OCI-LY7 (cell line): ENCODE data around the gene EPHA3. TPM values are rescaled to one million over a fixed set of nuclear protein-coding genes. Genes with fewer than 3 reads are reported as not detected.

Experiments used
- BruUV-seq: library from RNA; stranded (reverse); fragments of 400-500 nt; replicated peaks from 2 replicates; lab custom pipeline; 2021; lab: Mats Ljungman, UMichigan
- CTCF ChIA-PET: fragments of 300-600 bp; sonication (Branson Sonifier 250); formaldehyde crosslinking; loops from one replicate; lab custom pipeline; 2022; ENCODE audit warnings: antibody characterized with exemption; ENCODE audit not compliant: unreplicated experiment; lab: Charles Lee
- POLR2A ChIA-PET: fragments of 300-600 bp; sonication (Branson Sonifier 250); formaldehyde crosslinking; loops from one replicate; lab custom pipeline; 2022; ENCODE audit warnings: antibody characterized with exemption; lab: Charles Lee
- DNase-seq: peaks from one replicate; pipeline ENCODE4 v3.0.0-alpha.2; 2015; ENCODE audit warnings: low spot score
- H2AFZ ChIP-seq: fragments of 200-600 bp; sonication (generic), shearing (Covaris generic); 2 replicates; pipeline ENCODE4 v1.6.1; 2014; ENCODE audit warnings: mild to moderate bottlenecking, antibody characterized with exemption, low read length, moderate library complexity
- H3K27ac ChIP-seq: fragments of 200-600 bp; sonication (generic); 2 replicates; pipeline ENCODE4 v1.5.1; 2014; ENCODE audit warnings: mixed run types, low read depth, mild to moderate bottlenecking, moderate library complexity, low read length, inconsistent platforms; ENCODE audit not compliant: poor library complexity, severe bottlenecking
- H3K36me3 ChIP-seq: fragments of 200-600 bp; sonication (generic); 2 replicates; pipeline ENCODE4 v1.6.1; 2014; ENCODE audit warnings: mild to moderate bottlenecking, antibody characterized with exemption, low read length, moderate library complexity, mixed read lengths; ENCODE audit not compliant: insufficient read depth
- H3K4me1 ChIP-seq: fragments of 200-600 bp; sonication (generic); 2 replicates; pipeline ENCODE4 v1.5.1; 2014; ENCODE audit warnings: mild to moderate bottlenecking, low read length; ENCODE audit not compliant: insufficient read depth, poor library complexity, severe bottlenecking
- H3K4me2 ChIP-seq: fragments of 200-600 bp; sonication (generic); 2 replicates; pipeline ENCODE4 v1.6.1; 2014; ENCODE audit warnings: mild to moderate bottlenecking, low read length
- H3K4me3 ChIP-seq: fragments of 200-600 bp; sonication (generic); 2 replicates; pipeline ENCODE4 v1.5.1; 2014; ENCODE audit warnings: mild to moderate bottlenecking, low read depth, low read length; ENCODE audit not compliant: poor library complexity, severe bottlenecking
- H3K79me2 ChIP-seq: fragments of 200-600 bp; sonication (generic); 2 replicates; pipeline ENCODE4 v1.6.1; 2016; ENCODE audit warnings: low read depth, mild to moderate bottlenecking, low read length, moderate library complexity, mixed read lengths; ENCODE audit not compliant: insufficient read depth
- H3K9me2 ChIP-seq: fragments of 200-600 bp; sonication (generic); 2 replicates; pipeline ENCODE4 v1.6.1; 2016; ENCODE audit warnings: mild to moderate bottlenecking, low read length, mixed read lengths; ENCODE audit not compliant: insufficient read depth
- H3K9me3 ChIP-seq: fragments of 200-600 bp; sonication (generic); 2 replicates; pipeline ENCODE4 v1.6.1; 2014; ENCODE audit warnings: mild to moderate bottlenecking, mixed run types, low read length, mixed read lengths
- H4K20me1 ChIP-seq: fragments of 200-600 bp; sonication (generic); 2 replicates; pipeline ENCODE4 v1.6.1; 2014; ENCODE audit warnings: mild to moderate bottlenecking, antibody characterized with exemption, low read length, moderate library complexity, mixed read lengths; ENCODE audit not compliant: insufficient read depth
- EZH2phosphoT487 ChIP-seq: fragments of 200-600 bp; sonication (generic); IDR thresholded peaks from 2 replicates; pipeline ENCODE4 v1.6.1; 2018; ENCODE audit warnings: low read depth, borderline replicate concordance, mild to moderate bottlenecking, mixed run types, antibody characterized with exemption, low read length, moderate library complexity, mixed read lengths
- intact Hi-C: fragments of 100-400 bp; cut with micrococcal nuclease; formaldehyde crosslinking; loops from one replicate; pipeline ENCODE4 v1.10.0; 2022; ENCODE audit not compliant: unreplicated experiment
- total RNA-seq, 2 experiments: library from RNA; depleted of rRNA in 1 of 2; stranded (reverse); fragments of >200 nt in 1 of 2; shearing (Covaris generic) in 1 of 2; gene quantifications; 2 replicates each; pipeline ENCODE4 v1.2.3, GENCODE V29; 2014 to 2022
- TF ChIP-seq, protein P1 (sequence below): fragments of 200-600 bp; sonication (generic); conservative IDR thresholded peaks from 2 replicates; pipeline ENCODE4 v1.5.1; 2014; ENCODE audit warnings: mild to moderate bottlenecking, antibody characterized with exemption, low read length, moderate library complexity, mixed read lengths

EPHA3 gene
- total RNA-seq, 2 experiments from 2014 or later = not detected

DNA sequence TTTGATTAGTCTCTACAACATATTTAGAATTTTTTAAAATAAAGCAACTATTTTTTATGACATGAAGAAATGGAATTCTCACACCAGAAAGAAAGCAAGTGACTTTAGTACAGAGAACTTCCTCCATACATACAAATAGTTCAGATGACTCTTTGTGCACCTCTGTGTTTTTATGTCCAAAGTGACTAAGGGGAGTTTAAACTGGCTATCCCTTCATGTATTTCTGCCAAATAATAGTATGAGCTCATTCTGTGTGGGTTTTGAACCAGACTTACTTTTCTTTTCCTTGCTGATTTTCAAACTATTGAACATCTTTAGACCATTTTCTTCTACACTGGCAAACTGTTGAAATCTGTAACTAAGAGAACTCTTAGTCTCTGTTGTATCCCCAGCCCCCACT, 196.3 kb downstream of the EPHA3 start:
- no peak for TF ChIP-seq EZH2phosphoT487
- TF ChIP-seq, protein P1, sequence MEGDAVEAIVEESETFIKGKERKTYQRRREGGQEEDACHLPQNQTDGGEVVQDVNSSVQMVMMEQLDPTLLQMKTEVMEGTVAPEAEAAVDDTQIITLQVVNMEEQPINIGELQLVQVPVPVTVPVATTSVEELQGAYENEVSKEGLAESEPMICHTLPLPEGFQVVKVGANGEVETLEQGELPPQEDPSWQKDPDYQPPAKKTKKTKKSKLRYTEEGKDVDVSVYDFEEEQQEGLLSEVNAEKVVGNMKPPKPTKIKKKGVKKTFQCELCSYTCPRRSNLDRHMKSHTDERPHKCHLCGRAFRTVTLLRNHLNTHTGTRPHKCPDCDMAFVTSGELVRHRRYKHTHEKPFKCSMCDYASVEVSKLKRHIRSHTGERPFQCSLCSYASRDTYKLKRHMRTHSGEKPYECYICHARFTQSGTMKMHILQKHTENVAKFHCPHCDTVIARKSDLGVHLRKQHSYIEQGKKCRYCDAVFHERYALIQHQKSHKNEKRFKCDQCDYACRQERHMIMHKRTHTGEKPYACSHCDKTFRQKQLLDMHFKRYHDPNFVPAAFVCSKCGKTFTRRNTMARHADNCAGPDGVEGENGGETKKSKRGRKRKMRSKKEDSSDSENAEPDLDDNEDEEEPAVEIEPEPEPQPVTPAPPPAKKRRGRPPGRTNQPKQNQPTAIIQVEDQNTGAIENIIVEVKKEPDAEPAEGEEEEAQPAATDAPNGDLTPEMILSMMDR = no peak
- Histone ChIP-seq H3K9me2 (no peaks in the 10 kb centered on the region), H3K9me3 (no peaks in the 10 kb centered on the region), H3K4me1 (no peaks in the 10 kb centered on the region), H2AFZ (no peak overlapping the region), H4K20me1 (no peaks in the 10 kb centered on the region), H3K79me2 (no peaks in the 10 kb centered on the region), H3K36me3 (no peaks in the 10 kb centered on the region), H3K27ac (no peak overlapping the region), H3K4me3 (no peak overlapping the region), H3K4me2 (no peak overlapping the region)
- DNase-seq = no peak
- intact Hi-C loops = no loop called here
- POLR2A ChIA-PET = no interaction called here
- BruUV-seq = no TSS peak
- CTCF ChIA-PET = no interaction called here

DNA sequence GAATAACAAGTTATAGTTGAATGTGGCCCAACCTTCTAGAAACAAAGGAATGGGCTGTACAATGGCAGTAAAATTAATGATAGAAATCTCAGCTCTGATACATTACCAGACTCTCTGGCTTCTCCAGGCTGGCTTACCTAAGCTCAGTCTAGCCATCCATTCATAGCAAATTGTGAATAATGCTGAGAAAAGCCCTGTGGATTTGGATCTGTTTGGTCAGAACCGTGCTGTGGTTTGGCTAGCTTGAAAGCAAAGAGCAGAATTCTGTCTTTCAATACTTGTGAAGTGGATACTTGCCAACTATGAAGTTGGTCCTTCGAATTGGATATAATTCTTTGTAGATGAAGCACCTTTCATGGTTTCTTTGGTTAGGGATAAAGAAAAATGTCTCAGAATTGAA, 199.1 kb downstream of the EPHA3 start:
- Histone ChIP-seq H3K9me3 (no peaks in the 10 kb centered on the region), H3K9me2 (no peaks in the 10 kb centered on the region), H2AFZ (no peak overlapping the region), H3K4me3 (no peak overlapping the region), H3K27ac (no peak overlapping the region), H3K36me3 (no peaks in the 10 kb centered on the region), H3K4me2 (no peak overlapping the region), H3K79me2 (no peaks in the 10 kb centered on the region), H3K4me1 (no peaks in the 10 kb centered on the region), H4K20me1 (no peaks in the 10 kb centered on the region)
- ChIA-PET CTCF (no interaction called here), POLR2A (no interaction called here)
- intact Hi-C loops = no loop called here
- TF ChIP-seq EZH2phosphoT487 = no peak
- TF ChIP-seq, protein P1 = no peak
- no TSS peak for BruUV-seq
- DNase-seq = no peak

DNA sequence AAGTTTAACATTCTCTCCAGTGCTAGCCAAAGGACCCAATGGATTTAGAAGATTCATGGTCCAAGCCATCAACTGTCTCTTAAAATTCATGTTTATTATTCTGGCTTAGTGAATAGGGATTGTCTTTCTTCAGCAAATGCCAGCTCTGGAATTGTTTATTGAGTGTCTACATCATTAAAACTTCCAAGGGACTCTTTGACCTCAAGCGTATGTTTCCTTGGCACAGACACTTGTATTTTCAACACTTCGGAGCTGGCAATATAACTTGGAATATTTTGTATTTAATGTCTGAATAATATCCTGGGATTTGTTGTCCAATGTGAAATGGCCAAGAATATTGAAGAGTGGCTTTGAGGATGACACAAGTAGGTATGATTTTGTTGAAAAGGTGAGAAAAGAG, 204.2 kb downstream of the EPHA3 start:
- Histone ChIP-seq H3K79me2 (no peaks in the 10 kb centered on the region), H3K4me3 (no peak overlapping the region), H3K36me3 (no peaks in the 10 kb centered on the region), H3K4me1 (no peaks in the 10 kb centered on the region), H2AFZ (no peak overlapping the region), H3K9me2 (no peaks in the 10 kb centered on the region), H3K27ac (no peak overlapping the region), H3K9me3 (no peaks in the 10 kb centered on the region), H3K4me2 (no peak overlapping the region), H4K20me1 (no peaks in the 10 kb centered on the region)
- CTCF ChIA-PET = no interaction called here
- intact Hi-C loops = loop anchor here (5.0 kb wide), 1 partner anchor 876 kb away; no protein-coding TSS in a partner anchor
- POLR2A ChIA-PET = no interaction called here
- no TSS peak for BruUV-seq
- DNase-seq = no peak
- no peak for TF ChIP-seq EZH2phosphoT487
- TF ChIP-seq, protein P1 = no peak
